ENCODE measurements around the gene FBXL20.

GRCh38 chr17:39204245-39204644 is 197.2 kb downstream of the FBXL20 start:
- TF ChIP-seq EZH2 (IDR thresholded peaks at IDR 0.05; ENCODE audit: low read length) (no peak), CTCF (optimal IDR thresholded peaks at IDR 0.05 in 1 of 3, IDR thresholded peaks at IDR 0.05 in 1 of 3, conservative IDR thresholded peaks at IDR 0.05 in 1 of 3; ENCODE audit: extremely low read depth in 1 of 3, insufficient read depth in 2 of 3, low read length in 3 of 3) (no peak)
